ENCODE data around the gene ATF7.

ATF7 gene

DNA sequence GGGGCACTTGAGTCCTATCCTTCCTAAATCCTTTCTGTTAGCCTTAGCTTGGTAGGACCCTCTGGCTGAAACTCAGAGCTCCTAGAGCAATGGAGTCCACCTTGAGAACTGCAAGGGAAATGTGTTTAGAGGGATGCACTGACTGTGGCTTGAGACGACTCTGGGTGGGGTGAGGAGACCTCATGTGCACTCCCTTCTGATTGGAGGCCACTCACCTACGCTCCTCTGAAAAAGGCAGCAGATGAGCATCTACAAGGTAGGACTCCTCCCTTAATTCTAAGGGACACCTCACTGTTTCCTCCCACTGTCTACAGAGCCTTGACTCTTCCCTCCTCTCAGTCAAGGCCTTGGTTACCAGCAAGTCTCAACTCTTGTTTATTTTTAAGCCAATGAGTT lies 127.9 kb downstream of the ATF7 start:
- intact Hi-C loops (cut with DNase I), result no loop called here
- peak in 3 of 42 donors; percentile 47 to 59 (median 49) for DNase-seq

DNA sequence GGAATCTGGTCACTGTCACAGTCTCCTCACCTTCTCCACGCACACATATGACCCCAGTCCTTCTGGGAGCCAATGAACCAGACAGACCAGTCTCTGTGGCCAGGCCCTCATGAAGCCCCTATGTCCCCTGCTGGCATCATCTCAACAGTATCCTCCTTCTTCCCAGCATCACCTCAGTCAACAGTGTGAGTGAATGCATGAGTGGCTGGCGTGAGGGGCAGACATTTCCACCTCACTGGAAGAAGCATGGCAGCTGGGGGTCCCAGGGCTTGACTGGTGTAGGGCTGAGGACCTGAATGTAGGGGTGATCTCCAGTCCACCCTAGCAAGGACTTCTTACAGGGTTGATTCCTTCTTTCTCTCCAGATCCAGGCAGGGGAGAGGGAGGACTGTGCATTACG lies 128.7 kb downstream of the ATF7 start:
- no peak for DNase-seq
- intact Hi-C loops (cut with DNase I), result no loop called here

DNA sequence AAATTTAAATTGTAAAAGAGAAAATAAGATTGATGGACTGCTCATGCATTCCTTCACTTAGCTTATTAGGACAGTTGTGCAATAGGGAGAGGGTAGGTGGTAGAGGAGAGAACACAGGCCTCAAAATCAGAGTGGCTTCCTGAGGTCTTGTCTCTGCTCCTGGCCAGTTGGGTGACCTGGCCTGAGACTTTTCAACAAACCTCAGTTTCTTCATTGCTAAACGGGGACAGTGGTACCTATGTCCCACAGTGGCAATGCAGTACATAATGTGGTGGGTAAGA lies 129.5 kb downstream of the ATF7 start:
- no peak for DNase-seq
- intact Hi-C loops (cut with DNase I), result no loop called here

DNA sequence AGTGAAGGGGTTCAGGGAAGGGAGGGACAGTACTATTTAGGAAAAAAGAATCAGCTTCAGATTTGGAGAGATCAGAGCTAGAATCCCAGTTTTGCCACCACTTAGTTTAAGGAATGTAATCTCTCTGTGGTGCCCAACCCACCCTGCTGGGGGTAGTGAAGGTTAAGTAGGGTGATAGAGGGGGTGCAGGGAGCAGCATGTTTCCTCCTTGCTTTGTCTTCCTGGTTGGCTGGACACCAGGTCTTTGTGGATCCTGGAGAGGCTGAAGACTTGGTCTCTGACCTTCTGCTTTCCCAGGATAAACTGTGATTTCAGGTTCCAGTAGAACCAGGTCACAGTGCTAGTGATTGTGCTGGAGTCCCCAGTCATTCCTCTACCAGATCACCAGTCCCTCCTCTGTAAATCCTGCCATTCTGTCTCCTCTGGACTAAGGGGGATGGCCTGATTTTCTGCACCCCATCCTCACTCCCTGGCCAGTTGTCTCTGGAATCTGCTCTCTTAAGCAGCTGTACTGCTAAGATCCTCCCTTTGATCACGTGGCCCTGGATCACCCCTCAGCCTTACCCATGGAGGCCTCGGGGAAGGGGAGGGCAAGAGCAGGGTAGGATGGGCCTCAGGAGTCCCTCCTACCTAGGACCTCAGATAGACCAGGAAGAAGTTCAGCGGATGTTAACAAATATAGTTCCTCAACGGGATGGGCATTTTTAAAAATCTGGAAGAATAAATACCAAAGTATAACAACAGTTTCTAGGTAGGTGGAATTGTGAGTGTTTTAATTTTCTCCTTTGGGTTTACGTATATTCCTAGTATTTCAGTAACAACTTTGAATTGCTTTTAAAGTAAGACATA lies 130.1 kb downstream of the ATF7 start:
- DNase-seq, result peak in 6 of 42 donors; percentile 32 to 63 (median 59)
- intact Hi-C loops (cut with DNase I), result no loop called here

DNA sequence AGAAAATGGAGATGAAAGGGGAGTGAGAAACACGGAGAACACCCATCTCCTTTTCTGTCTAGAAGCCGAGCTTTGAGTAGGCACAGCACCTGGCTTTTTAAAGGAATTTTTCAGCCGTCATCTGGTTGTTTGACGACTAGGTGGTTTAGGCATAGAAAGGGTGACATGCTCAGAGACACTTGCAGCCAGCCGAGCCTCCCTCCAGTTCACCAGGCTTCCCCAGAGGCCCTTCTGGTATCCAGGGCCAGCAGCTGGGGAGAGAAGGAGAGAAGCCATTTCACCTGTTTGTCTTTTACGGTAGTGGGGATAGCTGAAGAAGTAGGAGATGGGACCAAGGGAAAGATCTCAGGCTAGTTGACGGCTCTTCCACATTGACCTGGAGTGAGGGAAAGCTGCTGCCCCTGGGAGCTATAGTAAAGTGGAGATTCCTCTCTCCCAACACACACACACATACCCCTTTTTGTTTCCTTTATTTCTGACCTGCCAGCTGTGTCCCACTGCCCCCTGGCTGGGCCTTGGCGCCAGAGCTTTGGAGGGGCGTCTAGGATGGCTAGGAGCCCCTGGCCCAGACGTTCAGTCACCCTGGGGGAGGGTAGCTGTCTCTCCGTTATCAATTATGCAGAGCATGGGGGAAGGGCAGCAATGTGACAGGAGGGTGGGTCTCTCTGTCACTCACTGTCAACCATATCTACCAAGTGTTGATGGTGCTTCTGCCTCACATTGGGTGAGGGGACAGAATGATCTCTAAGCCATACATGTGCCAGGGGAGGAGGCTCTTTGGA lies 132.4 kb downstream of the ATF7 start:
- intact Hi-C loops (cut with DNase I), result loop anchor here (5.0 kb wide), 1 partner anchor 42 kb away; the partner anchor contains the start of gene PCBP2
- peak in 3 of 42 donors; percentile 22 to 47 (median 39) for DNase-seq

DNA sequence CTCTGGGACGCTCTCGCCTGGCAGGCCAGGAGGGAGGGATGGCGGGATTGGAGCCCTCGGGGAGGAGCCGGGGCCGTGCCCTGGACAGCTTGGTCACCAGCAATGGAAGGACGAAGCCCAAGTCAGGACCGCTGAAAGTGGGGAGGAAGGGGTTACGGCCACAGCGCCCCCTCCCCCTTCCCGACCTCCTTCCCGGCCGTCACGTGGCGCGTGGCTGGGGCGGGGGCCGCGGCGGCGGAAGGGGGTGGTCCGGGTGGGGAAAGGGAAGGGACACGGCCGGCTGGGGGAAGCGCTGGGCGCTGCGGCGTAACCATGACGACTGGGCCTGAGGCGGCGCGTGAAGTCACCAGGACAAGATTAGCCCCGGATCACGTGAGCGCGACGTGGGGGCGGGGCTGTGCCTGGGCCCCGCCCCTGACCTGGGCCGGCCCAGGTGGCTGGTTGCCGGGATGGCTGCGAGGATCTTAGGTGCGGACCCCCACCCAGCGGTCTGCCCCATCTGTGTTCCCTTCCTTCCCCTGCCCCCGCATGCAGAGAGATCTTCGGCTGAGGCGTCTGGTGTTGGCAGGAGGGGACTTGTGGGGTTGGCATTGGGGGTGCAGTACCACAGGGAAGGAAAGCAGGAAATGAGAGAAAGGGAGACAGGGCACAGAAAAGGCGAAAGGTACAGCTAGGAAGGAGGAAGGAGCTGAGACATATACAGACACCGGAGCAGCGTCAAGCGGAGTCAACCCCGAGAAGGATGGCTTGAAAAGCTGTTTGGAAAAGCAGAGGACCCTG lies 133.2 kb downstream of the ATF7 start:
- peak; percentile 93 to 99 (median 96) for DNase-seq
- intact Hi-C loops (cut with DNase I), result loop anchor here (5.0 kb wide), 1 partner anchor 41 kb away; the partner anchor contains the start of gene PCBP2

DNA sequence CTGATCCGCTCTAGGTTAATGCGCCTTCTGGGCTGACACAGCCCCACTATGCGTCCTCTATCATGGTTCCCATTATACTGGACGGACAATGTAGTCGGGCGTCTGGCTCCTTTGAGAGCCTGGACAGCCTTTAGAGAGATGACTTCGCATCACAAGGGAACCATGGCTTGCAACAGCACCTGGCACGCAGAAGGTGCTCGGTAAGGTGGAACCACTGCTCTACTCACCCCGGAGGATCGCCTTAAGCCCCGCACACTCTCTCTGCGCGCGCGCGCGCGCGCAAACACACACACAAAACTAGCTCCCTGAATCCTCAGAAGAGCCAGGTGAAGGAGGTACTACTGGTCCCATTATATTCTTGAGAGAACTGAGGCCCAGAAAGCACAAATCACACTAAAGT lies 134.0 kb downstream of the ATF7 start:
- intact Hi-C loops (cut with DNase I), result loop anchor here (5.0 kb wide), 1 partner anchor 40 kb away; the partner anchor contains the start of gene PCBP2
- DNase-seq, result no peak

DNA sequence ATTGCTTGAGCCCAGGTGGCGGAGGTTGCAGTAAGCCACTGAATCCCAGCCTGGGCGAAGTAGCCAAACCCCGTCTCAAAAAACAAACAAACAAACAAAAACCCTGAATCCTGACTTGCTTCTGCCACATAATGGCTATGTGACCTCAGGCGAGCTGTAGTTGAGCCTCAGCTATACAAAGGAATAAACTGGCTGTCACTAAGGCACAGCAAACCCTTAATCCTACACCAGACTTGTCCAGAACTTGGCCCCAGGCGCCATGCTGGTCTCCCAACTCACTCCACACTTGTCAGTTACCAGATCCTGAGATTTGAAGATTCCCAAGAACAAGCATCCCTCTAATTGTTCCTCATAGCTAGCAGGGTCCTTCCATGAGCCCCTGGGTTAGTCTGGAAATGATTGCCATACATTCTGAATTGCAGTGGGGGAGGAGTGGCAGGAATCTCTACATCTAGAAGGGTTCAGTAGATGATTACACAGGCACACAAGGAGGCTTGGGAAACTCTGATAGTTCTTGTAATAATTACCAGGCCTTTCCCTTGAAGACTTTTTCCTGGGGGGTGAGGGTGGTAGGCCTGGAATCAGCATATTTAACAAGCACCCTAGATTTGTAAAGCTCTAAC lies 136.8 kb downstream of the ATF7 start:
- intact Hi-C loops (cut with DNase I), result no loop called here
- DNase-seq, result peak in 1 of 42 donors; percentile 3

DNA sequence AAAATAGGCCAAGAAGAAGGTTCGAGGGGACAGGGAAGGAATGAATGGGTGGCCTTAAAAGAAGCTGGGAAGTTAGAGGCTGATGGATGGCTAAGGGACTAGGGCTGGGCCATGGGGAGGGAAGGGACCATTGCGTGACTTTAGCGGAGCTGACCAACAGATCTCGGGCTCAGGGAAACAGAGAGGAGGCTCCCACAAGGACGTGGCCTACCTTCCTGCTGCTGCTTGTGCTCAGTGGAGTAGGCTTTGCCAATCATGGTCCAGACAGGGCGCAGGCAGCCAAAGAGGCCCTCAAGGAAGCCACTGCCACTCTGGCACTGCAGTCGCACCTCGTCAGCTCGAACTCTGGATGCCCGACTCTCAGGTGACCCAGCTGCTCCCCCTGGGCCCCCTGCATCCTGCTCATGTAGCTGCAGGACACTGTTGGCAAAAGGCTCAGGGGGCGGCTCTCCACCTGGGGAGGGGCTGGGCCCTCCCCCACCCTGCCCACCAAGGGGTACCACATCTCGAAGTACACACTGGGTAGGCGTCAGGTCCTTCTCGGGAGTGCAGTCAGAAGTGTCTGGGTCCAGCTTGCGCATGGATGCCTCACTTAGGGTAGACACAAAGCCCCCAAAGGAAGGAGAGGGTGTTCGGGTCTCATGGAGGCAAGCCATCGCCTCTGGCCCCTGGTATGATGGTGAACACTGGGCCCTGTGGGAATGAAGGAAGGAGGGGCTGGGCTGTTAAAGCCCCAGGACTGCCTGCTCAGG lies 139.3 kb downstream of the ATF7 start:
- no peak for DNase-seq
- intact Hi-C loops (cut with DNase I), result no loop called here

DNA sequence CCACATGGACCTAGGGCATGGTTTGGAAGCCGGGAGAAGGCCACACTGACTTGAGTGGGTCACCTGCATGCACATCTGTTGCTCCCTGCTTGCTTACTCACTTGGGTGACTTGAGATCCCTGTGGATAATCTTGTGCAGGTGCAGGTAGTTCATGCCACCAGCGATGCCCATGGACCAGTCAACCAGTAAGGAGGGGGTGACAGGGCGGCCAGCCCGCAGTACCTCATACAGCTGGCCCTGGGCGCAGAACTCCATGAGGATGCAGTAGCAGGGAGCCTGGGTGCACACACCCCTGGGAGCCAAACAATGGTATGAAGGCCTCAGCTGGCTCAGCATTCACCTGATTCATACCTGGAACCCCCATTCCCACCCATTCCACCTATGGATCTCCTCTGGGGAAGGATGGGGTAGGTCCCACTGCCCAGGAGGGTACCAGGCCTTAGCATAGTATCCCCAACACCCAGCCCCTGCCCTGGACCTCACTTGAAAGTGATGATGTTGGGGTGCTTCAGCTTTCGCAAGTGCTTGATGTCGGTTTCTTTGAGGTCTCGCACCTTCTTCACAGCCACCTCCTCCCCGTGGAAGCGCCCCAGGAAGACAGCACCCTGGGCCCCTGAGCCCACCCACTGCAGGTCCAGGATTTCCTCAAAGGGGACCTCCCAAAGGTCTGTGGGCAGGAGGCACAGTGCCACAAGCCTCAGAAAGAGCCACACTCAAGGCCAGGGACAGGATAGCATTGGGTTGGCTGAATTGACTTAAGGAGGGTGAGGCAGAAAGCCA lies 140.0 kb downstream of the ATF7 start:
- peak in 1 of 42 donors; percentile 28 for DNase-seq

DNA sequence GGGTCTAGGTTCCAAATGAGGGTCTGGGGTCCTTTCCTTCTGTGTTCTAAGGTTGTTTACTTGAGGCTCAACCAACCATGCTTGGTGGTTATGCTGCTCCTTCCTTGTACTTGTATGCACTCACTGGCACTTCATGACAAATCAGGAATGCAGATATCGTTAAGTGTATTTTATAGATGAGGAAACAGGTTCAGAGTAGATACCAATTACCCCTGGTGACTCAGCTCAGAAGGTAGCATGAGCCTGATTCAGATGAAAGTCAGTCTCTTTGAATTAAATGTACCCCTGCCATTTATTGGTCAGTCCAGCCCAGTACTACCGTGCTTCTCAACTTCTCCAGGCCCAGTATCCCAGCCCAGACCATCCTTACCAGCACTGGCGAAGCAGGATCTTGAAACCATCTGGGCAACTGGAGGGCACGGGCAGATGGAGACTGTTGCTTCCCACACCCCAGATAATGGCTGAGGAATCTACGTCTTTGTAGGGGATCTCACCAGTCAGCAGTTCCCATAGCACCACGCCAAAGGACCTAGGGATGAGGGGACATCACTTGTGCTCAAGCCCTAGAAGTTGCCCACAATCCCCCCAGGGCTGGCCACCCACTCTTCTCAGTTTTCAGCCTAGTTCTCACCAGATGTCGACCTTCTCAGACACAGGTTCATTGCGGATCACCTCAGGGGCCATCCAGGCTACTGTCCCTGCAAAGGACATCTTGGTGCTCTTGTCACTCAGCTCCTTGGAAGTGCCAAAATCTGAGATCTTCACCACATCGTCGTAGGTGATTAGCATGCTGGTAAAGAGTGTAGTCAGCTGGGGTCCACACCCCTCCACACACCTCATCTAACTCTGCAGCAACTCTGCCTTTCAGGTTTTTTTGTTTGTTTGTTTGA lies 141.3 kb downstream of the ATF7 start:
- intact Hi-C loops (cut with DNase I), result no loop called here
- DNase-seq, result peak in 1 of 42 donors; percentile 7

More for the DNA sequence above, 140.0 kb downstream of the ATF7 start:
- intact Hi-C loops (cut with DNase I), result no loop called here

DNA sequence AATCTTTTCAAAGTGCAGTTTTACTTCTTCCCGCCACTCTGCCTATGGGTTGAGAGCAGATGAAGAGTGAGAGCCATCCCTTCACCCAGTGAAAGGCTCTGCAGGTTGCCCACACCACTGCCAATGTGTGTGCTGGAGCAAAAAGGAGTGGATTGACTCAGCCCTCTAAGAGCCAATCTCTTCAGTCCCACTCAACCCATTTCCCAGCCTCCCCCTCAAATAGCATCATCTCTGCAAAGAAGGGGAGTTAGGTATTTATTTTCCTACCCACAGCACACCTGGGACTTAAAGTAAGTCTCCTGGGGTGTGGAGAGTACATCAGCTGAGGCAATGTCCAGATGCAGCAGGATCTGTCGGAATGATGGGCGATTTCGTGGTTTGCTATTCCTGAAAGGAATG lies 142.2 kb downstream of the ATF7 start:
- no peak for DNase-seq
- intact Hi-C loops (cut with DNase I), result no loop called here

DNA sequence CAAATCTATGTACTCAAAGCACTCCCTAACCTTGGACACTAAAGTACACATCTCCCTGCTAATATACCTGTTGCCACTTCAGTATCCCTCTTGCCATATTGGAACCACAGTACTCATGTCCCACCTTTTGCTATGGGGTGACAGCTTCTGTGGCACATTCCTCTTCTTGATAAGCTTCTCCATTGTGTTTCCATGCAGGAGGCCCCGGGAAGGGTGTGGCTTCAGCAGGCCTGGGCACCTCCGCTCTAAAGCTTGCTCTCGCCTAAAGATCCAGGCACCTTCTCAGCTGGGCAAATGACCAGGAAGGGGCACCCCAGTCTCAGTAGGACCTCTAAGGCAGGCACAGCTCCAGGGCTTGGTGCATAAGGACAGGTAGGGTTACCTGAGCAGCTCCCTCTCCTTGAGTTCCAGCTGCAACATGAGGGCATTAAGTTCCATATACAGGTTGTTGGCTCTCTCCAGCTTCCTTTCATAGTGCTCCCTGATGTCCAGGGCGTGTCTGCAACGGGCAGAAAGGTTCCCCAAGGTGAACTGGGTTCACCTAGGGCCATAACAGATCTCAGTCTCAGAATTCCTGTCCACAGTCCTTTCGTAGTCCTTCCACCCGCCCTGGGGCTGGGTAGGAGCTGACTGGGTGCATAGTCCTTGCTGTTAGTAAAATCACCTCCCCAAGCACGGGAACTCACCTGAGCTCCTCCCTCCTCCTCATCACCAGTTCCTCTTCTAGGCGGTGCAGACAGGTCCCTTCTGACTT lies 142.8 kb downstream of the ATF7 start:
- intact Hi-C loops (cut with DNase I), result no loop called here
- no peak for DNase-seq

DNA sequence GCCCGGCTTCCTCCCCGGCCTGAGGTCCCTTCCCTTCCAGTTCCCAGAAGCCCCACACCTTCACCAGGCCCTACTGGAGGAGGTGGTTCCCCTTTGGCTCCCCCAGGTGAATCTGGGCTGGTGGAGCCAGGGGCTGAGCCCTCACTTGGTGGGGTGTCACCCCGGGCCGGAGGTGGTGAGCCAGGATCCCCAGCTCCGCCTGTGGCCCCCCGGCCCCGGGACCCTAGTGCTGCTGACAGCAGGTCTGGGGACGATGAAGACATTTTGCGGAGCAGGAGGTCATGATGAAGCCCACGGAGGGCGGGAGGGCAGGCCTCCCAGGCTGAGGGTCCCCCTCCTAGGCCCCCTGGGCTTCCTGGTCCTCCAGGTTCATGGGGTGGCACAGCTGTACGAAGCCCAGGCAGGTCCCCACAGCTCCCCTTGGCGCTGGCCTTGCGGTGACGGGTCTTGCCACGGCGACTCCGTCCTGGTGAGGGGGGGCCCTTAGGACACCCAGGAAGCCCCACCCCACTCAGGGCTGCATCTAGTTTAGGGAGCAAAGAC lies 143.5 kb downstream of the ATF7 start:
- intact Hi-C loops (cut with DNase I), result no loop called here
- DNase-seq, result no peak

DNA sequence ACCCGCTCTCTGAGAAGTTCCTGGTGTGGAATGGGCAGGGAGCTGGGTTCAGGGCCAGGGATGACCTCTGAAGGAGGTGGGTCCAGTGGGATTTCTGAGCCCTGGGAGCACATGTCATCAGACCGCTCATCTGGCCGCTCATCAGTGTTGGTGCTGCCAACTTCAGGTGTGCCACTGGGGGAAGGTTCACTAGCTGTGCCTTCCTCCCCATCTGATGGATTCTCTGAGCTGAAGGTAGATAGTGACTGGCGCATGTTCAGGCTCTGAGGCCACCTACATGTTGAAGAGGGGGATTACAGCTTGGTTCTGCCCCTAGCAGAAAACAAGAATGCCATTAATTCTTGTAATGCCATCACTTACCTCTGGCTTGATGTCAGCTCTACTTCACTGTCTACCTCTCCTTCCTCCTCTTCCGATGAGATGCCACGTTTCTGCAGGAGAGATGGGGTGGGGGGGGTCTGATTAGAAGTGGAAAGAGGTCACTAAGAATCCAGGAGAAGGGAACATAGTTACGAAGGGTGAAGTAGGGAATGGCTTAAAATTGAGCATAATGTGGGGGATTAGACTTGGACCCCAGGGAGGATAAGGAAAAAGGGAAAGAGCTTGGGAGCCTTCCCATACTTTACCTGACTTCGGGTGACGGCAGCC lies 144.1 kb downstream of the ATF7 start:
- no peak for DNase-seq
- intact Hi-C loops (cut with DNase I), result no loop called here

Measured in head of caudate nucleus (tissue), 42 donors.